ENCODE measurements around the gene BBLN. TPM values are rescaled to one million over a fixed set of nuclear protein-coding genes. Genes with fewer than 3 reads are reported as not detected.

BBLN gene
- total RNA-seq, 1 experiment from 2014 or later, result 70.4 TPM

- BruUV-seq (replicated peaks), result no TSS peak
- peaks cover 26% of the 10 kb centered on the region for H3K4me1 Mint-ChIP-seq (ENCODE audit: insufficient read depth, unreplicated experiment)
- no peaks in the 10 kb centered on the region for H3K9me3 Mint-ChIP-seq (ENCODE audit: unreplicated experiment)
- ChIA-PET POLR2A (interaction anchor here (1.6 kb wide), 1 partner anchor 16 kb away, joined by 3 read pairs; no protein-coding TSS in a partner anchor), CTCF (no interaction called here)
- no peak overlapping the region for H3K4me3 Mint-ChIP-seq (ENCODE audit: unreplicated experiment)
- no peak overlapping the region for H3K27ac Mint-ChIP-seq (ENCODE audit: low read depth, unreplicated experiment)
- H3K27me3 Mint-ChIP-seq (ENCODE audit: insufficient read depth, unreplicated experiment), result no peaks in the 10 kb centered on the region
- no peak for TF ChIP-seq CTCF (IDR thresholded peaks at IDR 0.05; ENCODE audit: unreplicated experiment)
- DNase-seq (ENCODE audit: unreplicated experiment), result no peak
- intact Hi-C loops (cut with micrococcal nuclease), result no loop called here
- no peaks in the 10 kb centered on the region for H3K36me3 Mint-ChIP-seq (ENCODE audit: insufficient read depth, unreplicated experiment)
Observed at GRCh38 chr9:128144239-128145181, 15.6 kb upstream of the BBLN start.

GRCh38 chr9:128145536-128145935, 14.5 kb upstream of the BBLN start:
- BruUV-seq (replicated peaks), result no TSS peak
- no peaks in the 10 kb centered on the region for H3K27me3 Mint-ChIP-seq (ENCODE audit: insufficient read depth, unreplicated experiment)
- no peak overlapping the region for H3K27ac Mint-ChIP-seq (ENCODE audit: low read depth, unreplicated experiment)
- DNase-seq (ENCODE audit: unreplicated experiment), result no peak
- intact Hi-C loops (cut with micrococcal nuclease), result no loop called here
- no peaks in the 10 kb centered on the region for H3K36me3 Mint-ChIP-seq (ENCODE audit: insufficient read depth, unreplicated experiment)
- POLR2A ChIA-PET, result interaction anchor here (1.6 kb wide), 1 partner anchor 17 kb away, joined by 3 read pairs; no protein-coding TSS in a partner anchor
- no peak for TF ChIP-seq CTCF (IDR thresholded peaks at IDR 0.05; ENCODE audit: unreplicated experiment)
- H3K4me3 Mint-ChIP-seq (ENCODE audit: unreplicated experiment), result no peak overlapping the region
- peaks cover 36% of the 10 kb centered on the region for H3K4me1 Mint-ChIP-seq (ENCODE audit: insufficient read depth, unreplicated experiment)
- CTCF ChIA-PET, result interaction anchor here (0.7 kb wide), 1 partner anchor 19 kb away, joined by 3 read pairs; no protein-coding TSS in a partner anchor
- H3K9me3 Mint-ChIP-seq (ENCODE audit: unreplicated experiment), result no peaks in the 10 kb centered on the region

- intact Hi-C loops (cut with micrococcal nuclease), result no loop called here
- CTCF ChIA-PET, result interaction anchor here (0.7 kb wide), 1 partner anchor 20 kb away, joined by 3 read pairs; no protein-coding TSS in a partner anchor
- H3K27ac Mint-ChIP-seq (ENCODE audit: low read depth, unreplicated experiment), result no peak overlapping the region
Observed at GRCh38 chr9:128145951-128146351, 14.1 kb upstream of the BBLN start.

More at GRCh38 chr9:128145951-128146351, 14.1 kb upstream of the BBLN start:
- no peaks in the 10 kb centered on the region for H3K9me3 Mint-ChIP-seq (ENCODE audit: unreplicated experiment)
- BruUV-seq (replicated peaks), result no TSS peak
- peaks cover 40% of the 10 kb centered on the region for H3K4me1 Mint-ChIP-seq (ENCODE audit: insufficient read depth, unreplicated experiment)
- H3K27me3 Mint-ChIP-seq (ENCODE audit: insufficient read depth, unreplicated experiment), result no peaks in the 10 kb centered on the region
- no peak for DNase-seq (ENCODE audit: unreplicated experiment)
- POLR2A ChIA-PET, result interaction anchor here (1.6 kb wide), 1 partner anchor 17 kb away, joined by 3 read pairs; no protein-coding TSS in a partner anchor
- no peaks in the 10 kb centered on the region for H3K36me3 Mint-ChIP-seq (ENCODE audit: insufficient read depth, unreplicated experiment)
- TF ChIP-seq CTCF (IDR thresholded peaks at IDR 0.05; ENCODE audit: unreplicated experiment), result no peak
- H3K4me3 Mint-ChIP-seq (ENCODE audit: unreplicated experiment), result no peak overlapping the region

All from MCF 10A (cell line).